Psoas muscle (tissue), 8 donors: ENCODE data around the gene PRRT4. TPM values are rescaled to one million over a fixed set of nuclear protein-coding genes. Genes with fewer than 3 reads are reported as not detected.

Source experiments
- ATAC-seq, 4 donors: fragments of 200-7000 bp; cut with Tn5 transposase; one replicate each; pipeline ENCODE4 v1.9.1; 2020; ENCODE audit warnings: moderate library complexity in 3 of 4, mild to moderate bottlenecking in 2 of 4
- DNase-seq, 2 donors: peaks; one replicate each; pipeline ENCODE4 v3.0.0-alpha.2; 2020
- H3K27ac ChIP-seq: fragments of 200-600 bp; one replicate; pipeline ENCODE4 v1.8.0; 2022
- H3K27me3 ChIP-seq, 3 donors: fragments of 200-600 bp in 1 of 3; one replicate each; pipeline versions ENCODE4 v1.6.1 to v1.8.0; 2013 to 2022; ENCODE audit warnings: low read length in 2 of 3, mild to moderate bottlenecking in 2 of 3, moderate library complexity in 1 of 3; ENCODE audit not compliant: insufficient read depth in 3 of 3
- H3K36me3 ChIP-seq, 2 donors: fragments of 200-600 bp in 1 of 2; one replicate each; pipeline versions ENCODE4 v1.6.1 to v1.8.0; 2013 to 2022; ENCODE audit warnings: low read depth in 1 of 2, mild to moderate bottlenecking in 1 of 2, moderate library complexity in 1 of 2; ENCODE audit not compliant: insufficient read depth in 1 of 2
- H3K4me1 ChIP-seq: fragments of 200-600 bp; one replicate; pipeline ENCODE4 v1.8.0; 2022
- H3K4me3 ChIP-seq: fragments of 200-600 bp; one replicate; pipeline ENCODE4 v1.8.0; 2022; ENCODE audit warnings: mild to moderate bottlenecking
- H3K9me3 ChIP-seq: fragments of 200-600 bp; one replicate; pipeline ENCODE4 v1.8.0; 2022
- WGBS, 3 donors: extraction: QIAGEN DNeasy Blood & Tissue Kit; methylation state at CpG; one replicate each; pipeline versions ENCODE4 v1.1.6 to v1.1.7; 2013; 5-methylcytosine and 5-hydroxymethylcytosine counted together
- intact Hi-C, 2 donors: fragments of 100-400 bp; cut with DNase I; formaldehyde crosslinking; loops; one replicate each; pipeline versions ENCODE4 v1.11.0 to v1.14.2; 2022
- polyA plus RNA-seq, 3 donors: library from polyadenylated mRNA; stranded (reverse); fragments of 200-250 nt; gene quantifications; one replicate each; pipeline ENCODE4 v1.2.3, GENCODE V29; 2013
- total RNA-seq, 4 donors: library from RNA; stranded (reverse); fragmentation: NEBNext Ultra II Directional in 2 of 4; extraction: Animal tissue kit (Norgen Biotek cat#: 25700) in 2 of 4; gene quantifications; one replicate each; pipeline versions ENCODE4 v1.2.1 to v1.2.4, GENCODE V29; 2021 to 2023
- TF ChIP-seq, protein P1 (sequence below): fragments of 200-600 bp; IDR thresholded peaks from one replicate; pipeline ENCODE4 v1.8.0; 2022; ENCODE audit warnings: antibody characterized with exemption
- donor health status: healthy with polysubstance abuse.
- donor health status: DM: no; HTN: no; CAD: no; lungs with moderate emphysema.
- donor health status: Bipolar disorder and iron deficiency.
- donor health status: healthy.
- donor health status: DM: yes; HTN: yes; CAD: no.
- donor health status: DM: no; HTN: no; CAD: no.
- donor health status: DM: no; HTN: no; CAD: no.
- donor health status: DM: yes; HTN: yes; CAD: no.

The PRRT4 gene
- total and polyA plus RNA-seq, 7 donors, result 0.87 to 27.7 (median 3.5) TPM

DNA sequence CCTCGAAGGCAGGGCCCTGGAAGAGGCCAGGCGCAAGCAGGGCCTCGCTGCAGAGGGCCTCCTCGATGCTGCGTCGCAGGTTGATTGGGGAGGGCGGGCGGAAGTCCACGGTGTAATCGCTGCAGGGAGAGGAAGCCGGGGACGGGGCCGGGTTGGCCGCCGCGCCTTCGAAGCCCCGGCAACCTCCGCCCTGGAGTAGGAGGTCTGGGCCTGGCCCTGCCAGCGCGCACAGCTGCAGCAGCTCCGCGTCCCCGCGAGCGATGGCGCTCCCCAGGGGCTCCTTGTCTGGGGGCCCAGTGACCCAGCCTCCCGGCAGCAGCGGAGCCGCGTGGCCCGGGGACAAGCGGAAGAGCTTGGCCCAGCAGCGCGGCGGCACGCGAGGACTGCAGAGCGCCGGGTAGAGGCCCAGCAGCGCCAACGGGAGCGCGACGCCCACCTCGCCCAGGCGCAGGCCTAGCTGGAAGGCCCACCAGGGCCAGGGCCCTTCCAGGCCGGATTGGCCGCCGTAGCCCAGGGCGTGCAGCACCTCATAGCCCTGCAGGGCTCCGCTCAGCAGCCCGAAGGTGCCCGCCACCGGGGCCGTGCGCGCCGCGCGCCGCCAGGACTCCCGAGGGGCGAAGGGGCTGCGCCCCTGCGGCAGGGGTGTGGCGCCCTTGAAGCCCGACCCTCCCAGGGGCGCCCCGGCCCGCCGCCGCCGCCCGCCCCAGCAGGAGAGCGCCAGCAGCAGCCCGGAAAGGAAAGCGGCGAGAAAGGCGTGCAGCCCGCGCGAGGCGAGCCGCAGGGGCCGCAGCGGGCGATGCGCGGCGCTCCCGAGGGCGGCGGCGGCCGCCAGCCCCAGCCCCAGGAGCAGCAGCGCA lies 10.0 kb downstream of the PRRT4 start:
- H3K9me3 ChIP-seq, result no peaks in the 10 kb centered on the region
- WGBS, 3 donors, result 22 to 30% (median 22%) methylated on average over 62 to 97 of the region's 97 CpGs
- TF ChIP-seq, protein P1, sequence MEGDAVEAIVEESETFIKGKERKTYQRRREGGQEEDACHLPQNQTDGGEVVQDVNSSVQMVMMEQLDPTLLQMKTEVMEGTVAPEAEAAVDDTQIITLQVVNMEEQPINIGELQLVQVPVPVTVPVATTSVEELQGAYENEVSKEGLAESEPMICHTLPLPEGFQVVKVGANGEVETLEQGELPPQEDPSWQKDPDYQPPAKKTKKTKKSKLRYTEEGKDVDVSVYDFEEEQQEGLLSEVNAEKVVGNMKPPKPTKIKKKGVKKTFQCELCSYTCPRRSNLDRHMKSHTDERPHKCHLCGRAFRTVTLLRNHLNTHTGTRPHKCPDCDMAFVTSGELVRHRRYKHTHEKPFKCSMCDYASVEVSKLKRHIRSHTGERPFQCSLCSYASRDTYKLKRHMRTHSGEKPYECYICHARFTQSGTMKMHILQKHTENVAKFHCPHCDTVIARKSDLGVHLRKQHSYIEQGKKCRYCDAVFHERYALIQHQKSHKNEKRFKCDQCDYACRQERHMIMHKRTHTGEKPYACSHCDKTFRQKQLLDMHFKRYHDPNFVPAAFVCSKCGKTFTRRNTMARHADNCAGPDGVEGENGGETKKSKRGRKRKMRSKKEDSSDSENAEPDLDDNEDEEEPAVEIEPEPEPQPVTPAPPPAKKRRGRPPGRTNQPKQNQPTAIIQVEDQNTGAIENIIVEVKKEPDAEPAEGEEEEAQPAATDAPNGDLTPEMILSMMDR, result no peak
- H3K27ac ChIP-seq, result no peak overlapping the region
- ATAC-seq (no peak), DNase-seq (no peak)
- H3K36me3 ChIP-seq, result no peaks in the 10 kb centered on the region
- intact Hi-C loops, result no loop called here
- H3K4me1 ChIP-seq, result peaks cover 5% of the 10 kb centered on the region
- H3K4me3 ChIP-seq, result peak overlapping the region; percentile 55
- H3K27me3 ChIP-seq, result peaks cover 0 to 8% (median 0%) of the 10 kb centered on the region in 3 donors

DNA sequence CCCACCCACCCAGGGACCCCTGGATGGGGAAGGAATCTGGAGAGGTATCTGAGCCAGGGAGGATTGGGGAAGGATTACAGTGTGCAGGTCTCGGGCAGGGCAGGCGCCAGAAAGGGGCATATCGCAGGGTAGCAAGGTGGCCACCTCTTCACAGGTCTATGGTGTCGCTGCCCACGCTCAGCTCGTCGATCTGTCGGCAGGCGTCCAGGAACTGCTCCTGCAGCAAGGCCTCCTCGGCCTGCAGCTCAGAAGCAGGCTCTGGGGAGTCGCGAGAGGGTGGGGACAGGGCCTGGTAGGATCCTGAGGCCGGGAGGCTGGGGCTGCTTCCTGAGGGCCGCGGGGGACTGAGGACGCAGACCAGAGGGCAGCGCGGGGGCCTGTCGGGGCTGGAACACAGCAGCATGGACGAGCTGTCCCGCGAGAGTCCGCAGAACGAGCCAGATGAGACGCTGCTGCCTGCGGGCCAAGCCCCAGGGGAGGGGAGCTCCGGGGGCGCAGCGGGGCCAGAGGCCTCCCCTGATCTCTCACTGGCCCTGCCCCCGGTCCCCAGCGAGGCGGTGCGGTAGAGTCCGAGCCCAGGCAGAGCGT lies 10.7 kb downstream of the PRRT4 start:
- Histone ChIP-seq H3K36me3 (no peaks in the 10 kb centered on the region), H3K4me3 (no peak overlapping the region), H3K9me3 (no peaks in the 10 kb centered on the region), H3K27me3 (peaks cover 0 to 8% (median 0%) of the 10 kb centered on the region in 3 donors), H3K27ac (no peak overlapping the region), H3K4me1 (peaks cover 5% of the 10 kb centered on the region)
- no peak for ATAC-seq
- intact Hi-C loops, result no loop called here
- DNase-seq, result no peak
- TF ChIP-seq, protein P1, result no peak
- WGBS, 3 donors, result 71 to 83% (median 79%) methylated on average over 29 to 35 of the region's 35 CpGs

DNA sequence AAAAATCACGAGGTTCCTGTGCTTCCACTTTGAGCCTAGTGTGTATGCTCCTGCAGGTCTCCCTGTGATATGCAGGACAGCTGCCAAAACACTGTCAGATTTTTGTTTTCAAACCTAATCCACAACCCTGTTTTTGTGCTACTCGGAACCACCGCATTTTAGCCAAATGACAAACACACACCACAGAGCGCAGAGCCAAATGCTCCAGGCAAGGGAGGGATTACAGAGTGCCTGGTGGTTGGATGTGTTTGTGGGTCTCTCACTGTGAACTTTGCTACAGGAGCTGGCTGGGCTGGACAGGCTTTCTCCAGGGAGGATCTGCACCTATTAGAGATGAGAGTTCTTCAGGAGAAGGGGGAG lies 12.0 kb downstream of the PRRT4 start:
- H3K4me3 ChIP-seq, result no peak overlapping the region
- no peak overlapping the region for H3K27ac ChIP-seq
- WGBS, 3 donors, result 28 to 42% (median 42%) methylated on average over 4 of the region's 4 CpGs
- no peaks in the 10 kb centered on the region for H3K36me3 ChIP-seq
- H3K27me3 ChIP-seq, result peaks cover 0 to 8% (median 0%) of the 10 kb centered on the region in 3 donors
- TF ChIP-seq, protein P1, result no peak
- no peaks in the 10 kb centered on the region for H3K9me3 ChIP-seq
- intact Hi-C loops, result loop anchor here in 1 of 2 donors (2.0 kb wide), 1 partner anchor 37 kb away; no protein-coding TSS in a partner anchor
- ATAC-seq, result no peak
- DNase-seq, result no peak
- H3K4me1 ChIP-seq, result peaks cover 5% of the 10 kb centered on the region

DNA sequence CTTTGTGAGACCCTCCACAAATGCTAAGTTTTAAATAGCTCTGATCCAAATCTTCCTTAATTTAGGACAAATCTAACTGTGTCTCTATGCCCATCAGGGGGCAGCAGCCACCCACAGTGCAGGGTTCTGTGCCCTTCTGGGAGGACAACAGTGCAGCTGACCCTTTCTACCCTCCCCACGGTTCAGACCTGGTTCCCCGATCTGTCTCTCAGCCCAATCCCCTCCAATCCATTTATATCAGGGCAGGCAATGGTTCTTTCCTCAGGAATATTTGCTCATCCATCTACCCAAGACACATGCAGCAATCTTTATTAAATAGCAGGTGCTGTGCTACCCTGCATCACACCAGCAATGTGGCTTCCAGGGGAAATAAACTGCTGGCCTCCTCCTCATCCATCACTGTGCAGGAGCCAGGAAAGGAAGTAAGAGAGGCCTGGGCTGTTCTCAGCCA lies 13.8 kb downstream of the PRRT4 start:
- no peak overlapping the region for H3K27ac ChIP-seq
- DNase-seq, result peak; percentile 58 to 76
- ATAC-seq, result peak; percentile 34 to 45 (median 37)
- peaks cover 0 to 8% (median 0%) of the 10 kb centered on the region in 3 donors for H3K27me3 ChIP-seq
- no peaks in the 10 kb centered on the region for H3K36me3 ChIP-seq
- WGBS, 3 donors, result 0 to 4% (median 0%) methylated on average over 2 of the region's 2 CpGs
- peaks cover 5% of the 10 kb centered on the region for H3K4me1 ChIP-seq
- intact Hi-C loops, result loop anchor here (1.0 to 2.0 kb wide), 2 partner anchors 39 to 40 kb away; no protein-coding TSS in a partner anchor
- TF ChIP-seq, protein P1, result peak; percentile 79
- H3K4me3 ChIP-seq, result no peak overlapping the region
- H3K9me3 ChIP-seq, result no peaks in the 10 kb centered on the region
